Measurements from ENCODE around the gene UBE2G1. TPM values are rescaled to one million over a fixed set of nuclear protein-coding genes. Genes with fewer than 3 reads are reported as not detected.

The UBE2G1 gene
- total and polyA plus RNA-seq, 2 donors from 2014 or later = 26.7 to 50.9 TPM

DNA sequence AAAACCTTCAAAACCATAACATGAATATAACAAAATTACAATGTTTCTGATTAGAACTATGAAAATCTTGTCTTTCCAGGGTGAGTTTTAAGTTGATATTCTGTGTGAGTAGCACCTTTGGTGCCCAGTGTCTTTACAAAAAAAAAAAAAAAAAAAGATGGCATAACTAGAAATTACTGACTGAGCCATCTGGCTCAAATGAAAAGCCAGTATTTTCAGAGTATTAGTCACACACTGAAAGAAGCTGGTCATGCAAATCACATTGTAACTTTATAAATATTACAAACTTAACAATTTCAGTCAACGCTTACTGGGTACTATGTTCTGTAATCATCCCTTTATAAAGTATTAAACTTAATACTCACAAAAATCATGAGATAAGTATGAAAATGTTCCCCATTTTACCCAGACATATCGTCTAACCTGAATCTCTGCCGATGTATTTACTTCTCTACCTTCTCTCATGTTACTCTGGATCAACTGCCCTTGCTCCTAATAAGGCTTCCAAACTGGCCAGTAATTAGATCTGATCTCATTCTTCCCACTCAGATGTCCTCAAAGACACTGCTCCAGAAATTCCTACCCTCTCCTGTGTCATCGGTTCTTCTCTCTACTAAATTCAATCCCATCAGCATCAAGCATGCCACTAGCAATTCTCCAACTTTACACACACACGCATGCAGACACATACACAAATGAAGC is 25.4 kb downstream of the UBE2G1 start:
- DNase-seq = no peak
- Histone ChIP-seq H3K36me3 (ENCODE audit: control insufficient read depth in 2 of 3, insufficient read depth in 3 of 3, low read length in 3 of 3) (no peaks in the 10 kb centered on the region), H3K27me3 (ENCODE audit: control insufficient read depth, insufficient read depth, low read length) (no peaks in the 10 kb centered on the region), H3K27ac (ENCODE audit: low read depth in 2 of 2, low read length in 2 of 2) (no peak overlapping the region), H3K9me3 (ENCODE audit: control insufficient read depth in 2 of 3, insufficient read depth in 1 of 3, low read length in 3 of 3) (no peaks in the 10 kb centered on the region), H3K4me1 (ENCODE audit: control insufficient read depth in 2 of 3, insufficient read depth in 2 of 3, low read depth in 1 of 3, low read length in 3 of 3) (no peaks in the 10 kb centered on the region), H3K9ac (ENCODE audit: low read length in 3 of 3) (no peak overlapping the region), H3K4me3 (ENCODE audit: low read length in 3 of 3) (no peak overlapping the region)
- intact Hi-C loops (cut with DNase I) = no loop called here
- TF ChIP-seq, protein P1, sequence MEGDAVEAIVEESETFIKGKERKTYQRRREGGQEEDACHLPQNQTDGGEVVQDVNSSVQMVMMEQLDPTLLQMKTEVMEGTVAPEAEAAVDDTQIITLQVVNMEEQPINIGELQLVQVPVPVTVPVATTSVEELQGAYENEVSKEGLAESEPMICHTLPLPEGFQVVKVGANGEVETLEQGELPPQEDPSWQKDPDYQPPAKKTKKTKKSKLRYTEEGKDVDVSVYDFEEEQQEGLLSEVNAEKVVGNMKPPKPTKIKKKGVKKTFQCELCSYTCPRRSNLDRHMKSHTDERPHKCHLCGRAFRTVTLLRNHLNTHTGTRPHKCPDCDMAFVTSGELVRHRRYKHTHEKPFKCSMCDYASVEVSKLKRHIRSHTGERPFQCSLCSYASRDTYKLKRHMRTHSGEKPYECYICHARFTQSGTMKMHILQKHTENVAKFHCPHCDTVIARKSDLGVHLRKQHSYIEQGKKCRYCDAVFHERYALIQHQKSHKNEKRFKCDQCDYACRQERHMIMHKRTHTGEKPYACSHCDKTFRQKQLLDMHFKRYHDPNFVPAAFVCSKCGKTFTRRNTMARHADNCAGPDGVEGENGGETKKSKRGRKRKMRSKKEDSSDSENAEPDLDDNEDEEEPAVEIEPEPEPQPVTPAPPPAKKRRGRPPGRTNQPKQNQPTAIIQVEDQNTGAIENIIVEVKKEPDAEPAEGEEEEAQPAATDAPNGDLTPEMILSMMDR (IDR thresholded peaks at IDR 0.05; ENCODE audit: borderline replicate concordance, extremely low read depth, insufficient read depth) = no peak
- FAIRE-seq = no peak

DNA sequence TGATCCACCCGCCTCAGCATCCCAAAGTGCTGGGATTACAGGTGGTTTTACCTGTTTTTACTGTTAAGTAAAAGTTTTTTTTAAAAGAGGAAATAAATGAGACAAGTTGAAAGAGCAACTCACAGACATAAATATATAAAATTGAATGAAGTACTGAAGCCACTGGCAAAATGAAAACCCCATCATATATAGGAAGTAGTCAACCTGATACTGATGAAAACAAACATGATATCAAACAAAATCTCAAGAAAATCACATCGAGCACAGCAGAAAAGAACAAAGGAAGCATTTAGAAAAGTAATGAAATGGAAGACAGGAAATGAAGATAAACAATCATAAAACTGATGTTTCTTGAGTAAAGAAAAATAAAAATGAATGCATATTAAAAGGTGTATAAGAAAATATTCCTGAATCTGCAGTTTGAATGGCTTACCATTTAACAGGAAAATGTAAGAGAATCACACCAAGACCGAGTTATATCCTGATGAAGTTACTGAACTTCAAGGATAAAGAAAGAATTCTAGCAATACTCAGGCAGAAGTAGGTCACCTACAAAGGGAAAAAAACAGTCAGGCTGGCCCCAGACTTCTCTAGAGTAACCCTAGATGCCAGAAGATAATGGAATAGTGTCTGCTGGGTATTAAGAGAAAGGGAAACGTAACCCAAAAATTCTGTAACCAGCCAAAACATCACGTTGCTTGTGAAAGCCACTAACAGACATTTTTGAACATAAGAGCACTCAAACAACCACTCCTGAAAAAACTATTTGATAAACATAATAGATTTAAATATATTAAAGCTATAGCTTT is 31.5 kb downstream of the UBE2G1 start:
- H3K9me3 ChIP-seq (ENCODE audit: control insufficient read depth in 2 of 3, insufficient read depth in 1 of 3, low read length in 3 of 3) = no peaks in the 10 kb centered on the region
- peaks cover 0 to 4% (median 2%) of the 10 kb centered on the region in 3 donors for H3K4me1 ChIP-seq (ENCODE audit: control insufficient read depth in 2 of 3, insufficient read depth in 2 of 3, low read depth in 1 of 3, low read length in 3 of 3)
- H3K27ac ChIP-seq (ENCODE audit: low read depth in 2 of 2, low read length in 2 of 2) = no peak overlapping the region
- no peaks in the 10 kb centered on the region for H3K27me3 ChIP-seq (ENCODE audit: control insufficient read depth, insufficient read depth, low read length)
- FAIRE-seq = no peak
- H3K9ac ChIP-seq (ENCODE audit: low read length in 3 of 3) = no peak overlapping the region
- H3K4me3 ChIP-seq (ENCODE audit: low read length in 3 of 3) = no peak overlapping the region
- no peak for DNase-seq
- intact Hi-C loops (cut with DNase I) = no loop called here
- TF ChIP-seq, protein P1 (IDR thresholded peaks at IDR 0.05; ENCODE audit: borderline replicate concordance, extremely low read depth, insufficient read depth) = no peak
- H3K36me3 ChIP-seq (ENCODE audit: control insufficient read depth in 2 of 3, insufficient read depth in 3 of 3, low read length in 3 of 3) = no peaks in the 10 kb centered on the region

DNA sequence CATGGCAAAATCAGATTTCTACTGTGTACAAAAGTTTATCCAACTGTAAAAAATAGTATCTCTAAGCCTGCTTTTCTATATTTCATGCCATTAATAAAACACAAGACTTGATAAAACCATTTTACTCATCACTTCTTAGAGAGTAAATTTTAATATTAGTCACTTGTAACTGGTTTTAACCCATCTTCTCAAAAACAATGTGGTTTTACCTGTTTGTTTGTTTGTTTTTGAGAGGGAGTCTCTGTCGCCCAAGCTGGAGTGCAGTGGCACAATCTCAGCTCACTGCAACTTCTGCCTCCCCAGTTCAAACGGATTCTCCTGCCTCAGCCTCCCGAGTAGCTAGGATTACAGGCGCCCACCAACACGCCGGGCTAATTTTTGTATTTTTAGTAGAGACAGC is 32.1 kb downstream of the UBE2G1 start:
- H3K4me1 ChIP-seq (ENCODE audit: control insufficient read depth in 2 of 3, insufficient read depth in 2 of 3, low read depth in 1 of 3, low read length in 3 of 3) = peaks cover 0 to 4% (median 2%) of the 10 kb centered on the region in 3 donors

More for the DNA sequence above, 32.1 kb downstream of the UBE2G1 start:
- intact Hi-C loops (cut with DNase I) = no loop called here
- Histone ChIP-seq H3K9me3 (ENCODE audit: control insufficient read depth in 2 of 3, insufficient read depth in 1 of 3, low read length in 3 of 3) (no peaks in the 10 kb centered on the region), H3K9ac (ENCODE audit: low read length in 3 of 3) (no peak overlapping the region), H3K4me3 (ENCODE audit: low read length in 3 of 3) (no peak overlapping the region), H3K36me3 (ENCODE audit: control insufficient read depth in 2 of 3, insufficient read depth in 3 of 3, low read length in 3 of 3) (no peaks in the 10 kb centered on the region), H3K27ac (ENCODE audit: low read depth in 2 of 2, low read length in 2 of 2) (no peak overlapping the region), H3K27me3 (ENCODE audit: control insufficient read depth, insufficient read depth, low read length) (no peaks in the 10 kb centered on the region)
- FAIRE-seq (no peak), DNase-seq (no peak)
- TF ChIP-seq, protein P1 (IDR thresholded peaks at IDR 0.05; ENCODE audit: borderline replicate concordance, extremely low read depth, insufficient read depth) = no peak
